PC-9 (cell line): ENCODE results near the gene ZDHHC18.

Experiments used
- EZH2 ChIP-seq: fragments of 200-600 bp; sonication (generic); IDR thresholded peaks from 2 replicates; pipeline ENCODE4 v1.8.0; 2017; ENCODE audit warnings: antibody characterized with exemption, low read depth
- TF ChIP-seq, protein P1 (sequence below): fragments of 200-600 bp; sonication (generic); conservative IDR thresholded peaks from 2 replicates; pipeline ENCODE4 v1.6.1; 2017; ENCODE audit warnings: mixed run types, antibody characterized with exemption, mild to moderate bottlenecking, moderate library complexity

- TF ChIP-seq, protein P1, sequence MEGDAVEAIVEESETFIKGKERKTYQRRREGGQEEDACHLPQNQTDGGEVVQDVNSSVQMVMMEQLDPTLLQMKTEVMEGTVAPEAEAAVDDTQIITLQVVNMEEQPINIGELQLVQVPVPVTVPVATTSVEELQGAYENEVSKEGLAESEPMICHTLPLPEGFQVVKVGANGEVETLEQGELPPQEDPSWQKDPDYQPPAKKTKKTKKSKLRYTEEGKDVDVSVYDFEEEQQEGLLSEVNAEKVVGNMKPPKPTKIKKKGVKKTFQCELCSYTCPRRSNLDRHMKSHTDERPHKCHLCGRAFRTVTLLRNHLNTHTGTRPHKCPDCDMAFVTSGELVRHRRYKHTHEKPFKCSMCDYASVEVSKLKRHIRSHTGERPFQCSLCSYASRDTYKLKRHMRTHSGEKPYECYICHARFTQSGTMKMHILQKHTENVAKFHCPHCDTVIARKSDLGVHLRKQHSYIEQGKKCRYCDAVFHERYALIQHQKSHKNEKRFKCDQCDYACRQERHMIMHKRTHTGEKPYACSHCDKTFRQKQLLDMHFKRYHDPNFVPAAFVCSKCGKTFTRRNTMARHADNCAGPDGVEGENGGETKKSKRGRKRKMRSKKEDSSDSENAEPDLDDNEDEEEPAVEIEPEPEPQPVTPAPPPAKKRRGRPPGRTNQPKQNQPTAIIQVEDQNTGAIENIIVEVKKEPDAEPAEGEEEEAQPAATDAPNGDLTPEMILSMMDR: peak; percentile 57
- TF ChIP-seq EZH2: no peak
Measured at GRCh38 chr1:26887125-26887524, 60.6 kb downstream of the ZDHHC18 start.
